WI38 (cell line): ENCODE measurements around the gene SCARF1.

Source experiments
- H3K4me3 ChIP-seq: 2 replicates; pipeline ENCODE4 v1.5.1; 2011; ENCODE audit warnings: low read depth, mild to moderate bottlenecking, control low read depth, low read length
- CTCF ChIP-seq: IDR thresholded peaks from 2 replicates; pipeline ENCODE4 v1.5.1; 2012; ENCODE audit warnings: low read depth, mild to moderate bottlenecking, control low read depth, low read length

Gene SCARF1

GRCh38 chr17:1601571-1601970 is 44.0 kb downstream of the SCARF1 start:
- TF ChIP-seq CTCF, result no peak
- H3K4me3 ChIP-seq, result no peak overlapping the region

- no peak for TF ChIP-seq CTCF
- no peak overlapping the region for H3K4me3 ChIP-seq
Measured at GRCh38 chr17:1598399-1599095, 47.0 kb downstream of the SCARF1 start.

- no peak for TF ChIP-seq CTCF
- H3K4me3 ChIP-seq, result no peak overlapping the region
Measured at GRCh38 chr17:1597861-1598342, 47.6 kb downstream of the SCARF1 start.

GRCh38 chr17:1593630-1593931 is 52.0 kb downstream of the SCARF1 start:
- H3K4me3 ChIP-seq, result no peak overlapping the region
- no peak for TF ChIP-seq CTCF

- TF ChIP-seq CTCF, result no peak
- no peak overlapping the region for H3K4me3 ChIP-seq
Measured at GRCh38 chr17:1592751-1593629, 52.5 kb downstream of the SCARF1 start.

GRCh38 chr17:1591474-1592090 is 54.0 kb downstream of the SCARF1 start:
- H3K4me3 ChIP-seq, result no peak overlapping the region
- TF ChIP-seq CTCF, result no peak
